LNCaP clone FGC (cell line): ENCODE data around the gene FCGR1A.
"Not testable (repeated sequence)": the region's sequence is repeated elsewhere in the genome, so short reads cannot be mapped to it uniquely, and the experiment has no call there.

ENCODE experiments used
- DNase-seq: peaks from one replicate; pipeline ENCODE4 v3.0.0-alpha.2; 2011; ENCODE audit warnings: low read depth
- H3K4me3 ChIP-seq: 2 replicates; pipeline ENCODE4 v1.5.1; 2011; ENCODE audit warnings: mild to moderate bottlenecking, low read depth, low read length, control low read depth

Gene FCGR1A

DNA sequence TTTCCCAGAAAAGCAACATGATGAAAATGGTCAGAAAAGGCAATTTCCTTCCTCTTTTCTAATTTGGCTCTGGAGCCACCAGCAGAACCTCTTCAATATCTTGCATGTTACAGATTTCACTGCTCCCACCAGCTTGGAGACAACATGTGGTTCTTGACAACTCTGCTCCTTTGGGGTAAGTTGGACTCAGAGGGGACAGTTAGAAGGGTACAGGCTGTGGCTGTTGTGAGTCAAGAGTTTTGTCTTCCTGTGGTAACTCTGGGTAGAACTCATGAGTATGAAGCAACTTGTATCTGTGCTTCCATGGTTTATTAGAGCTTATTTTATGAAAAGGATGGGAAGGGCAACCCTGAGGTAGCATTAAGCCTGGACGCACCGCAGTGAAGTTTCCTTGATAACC lies at the start of gene FCGR1A:
Gene FCGR1A, plus strand, starts transcription at position 95 of the 400 bp plus-strand sequence. Its CDS starts 50 bp downstream, at position 145.
- not testable (repeated sequence) for H3K4me3 ChIP-seq, DNase-seq

DNA sequence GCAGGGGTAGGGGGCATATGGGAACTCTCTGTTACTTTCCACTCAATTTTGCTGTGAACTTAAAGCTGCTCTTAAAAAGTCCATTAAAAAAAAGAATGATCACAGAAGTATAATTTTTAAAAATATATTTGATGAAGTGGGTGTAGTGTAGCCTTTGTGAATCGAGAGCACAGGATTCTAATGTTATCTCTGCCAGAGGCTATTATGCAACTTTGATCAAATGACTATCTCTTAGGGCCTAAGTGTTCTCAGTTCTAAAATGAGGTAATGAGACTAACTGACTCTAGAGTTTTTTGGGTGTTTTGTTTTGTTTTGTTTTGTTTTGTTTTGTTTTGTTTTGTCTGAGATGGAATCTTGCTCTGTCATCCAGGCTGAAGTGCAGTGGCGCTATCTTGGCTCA lies 49.7 kb upstream of the FCGR1A start:
- H3K4me3 ChIP-seq, DNase-seq: not testable (repeated sequence)

DNA sequence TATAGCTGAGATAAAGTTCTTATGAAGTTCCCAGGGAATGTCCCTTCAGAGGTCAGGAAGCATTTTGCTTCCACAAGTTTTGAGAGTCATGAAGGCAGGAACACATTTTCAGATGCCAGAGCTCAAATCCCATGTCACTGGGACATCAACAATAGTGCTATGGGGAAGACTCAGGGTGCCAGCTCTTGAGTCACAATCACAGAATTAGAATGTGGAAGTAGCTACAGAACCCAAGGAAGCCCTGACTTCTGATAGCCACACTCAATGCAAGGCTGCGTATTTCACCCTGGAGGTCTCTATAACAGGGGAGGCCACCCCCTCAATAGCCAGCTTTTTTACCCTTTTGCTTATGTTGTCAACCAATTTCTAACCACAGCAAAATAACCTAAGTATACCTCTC lies 47.8 kb upstream of the FCGR1A start:
- not testable (repeated sequence) for H3K4me3 ChIP-seq, DNase-seq

DNA sequence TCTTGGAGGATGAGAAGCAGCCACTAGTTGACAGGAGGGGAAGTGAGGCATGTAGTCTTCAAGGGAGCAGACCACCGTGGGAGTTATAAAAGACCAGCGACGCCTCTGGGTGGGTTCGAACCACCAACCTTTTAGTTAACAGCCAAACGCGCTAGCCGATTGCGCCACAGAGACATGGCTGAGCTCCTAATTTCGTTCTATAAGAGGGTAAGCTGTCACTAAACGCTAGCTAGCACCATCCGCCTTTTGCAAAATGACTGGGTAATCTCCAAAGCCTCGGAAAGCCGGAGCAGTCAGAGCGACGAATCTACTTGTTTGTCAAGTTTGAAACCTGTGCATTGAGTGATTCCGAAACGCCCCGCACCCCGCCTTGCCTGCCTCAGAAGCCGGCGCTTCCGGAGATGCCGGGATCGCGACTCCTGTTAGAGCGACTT lies 42.3 kb upstream of the FCGR1A start:
- H3K4me3 ChIP-seq, DNase-seq: not testable (repeated sequence)

DNA sequence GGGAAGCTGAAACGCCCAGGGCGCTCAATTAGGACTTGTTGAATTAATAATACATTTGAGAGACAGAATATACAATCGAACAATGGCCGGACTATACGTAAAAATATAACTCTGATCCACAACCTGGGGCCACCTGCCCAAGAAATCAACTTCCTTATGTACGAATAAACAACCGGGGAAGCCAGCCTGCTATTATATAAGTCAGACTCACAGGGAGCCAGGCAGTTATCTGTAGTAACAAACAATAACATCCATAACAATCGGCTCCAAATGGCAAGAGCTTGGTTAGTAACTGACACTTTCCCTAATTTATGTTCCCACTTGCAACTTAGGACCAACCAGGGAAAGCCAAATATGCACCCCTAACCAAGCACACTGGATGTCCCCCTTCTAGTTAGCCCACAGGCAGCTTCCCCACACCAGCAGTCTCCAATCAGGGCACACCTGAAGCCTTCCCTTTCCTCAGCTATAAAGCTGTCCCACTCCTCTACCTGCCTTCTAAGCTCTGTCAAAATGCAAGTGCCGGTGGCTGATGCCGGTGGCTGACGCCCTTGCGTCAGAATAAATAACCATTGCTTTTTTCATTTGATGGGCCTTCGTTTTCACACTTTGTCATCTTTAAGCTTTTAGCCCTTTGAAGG lies 41.8 kb upstream of the FCGR1A start:
- H3K4me3 ChIP-seq, DNase-seq: not testable (repeated sequence)

DNA sequence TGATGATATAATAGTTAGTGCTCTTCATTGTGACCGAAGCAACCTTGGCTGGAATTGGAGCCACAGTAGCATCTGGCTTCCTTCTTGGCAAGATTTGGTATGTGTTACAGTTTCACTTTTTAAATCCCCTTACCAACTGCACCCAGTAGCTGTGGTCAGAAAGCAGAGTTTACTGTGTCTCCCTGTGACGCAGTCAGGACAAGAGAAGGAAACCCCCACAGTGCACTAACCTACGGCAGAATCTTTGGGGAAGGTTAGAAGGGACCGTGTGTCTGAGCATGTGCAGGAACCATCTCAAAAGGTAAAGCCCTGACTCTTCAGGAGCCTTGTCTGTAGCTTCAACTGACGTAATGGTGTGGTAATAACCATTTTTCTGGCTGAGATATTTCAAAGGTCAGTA lies 40.6 kb upstream of the FCGR1A start:
- not testable (repeated sequence) for DNase-seq, H3K4me3 ChIP-seq

DNA sequence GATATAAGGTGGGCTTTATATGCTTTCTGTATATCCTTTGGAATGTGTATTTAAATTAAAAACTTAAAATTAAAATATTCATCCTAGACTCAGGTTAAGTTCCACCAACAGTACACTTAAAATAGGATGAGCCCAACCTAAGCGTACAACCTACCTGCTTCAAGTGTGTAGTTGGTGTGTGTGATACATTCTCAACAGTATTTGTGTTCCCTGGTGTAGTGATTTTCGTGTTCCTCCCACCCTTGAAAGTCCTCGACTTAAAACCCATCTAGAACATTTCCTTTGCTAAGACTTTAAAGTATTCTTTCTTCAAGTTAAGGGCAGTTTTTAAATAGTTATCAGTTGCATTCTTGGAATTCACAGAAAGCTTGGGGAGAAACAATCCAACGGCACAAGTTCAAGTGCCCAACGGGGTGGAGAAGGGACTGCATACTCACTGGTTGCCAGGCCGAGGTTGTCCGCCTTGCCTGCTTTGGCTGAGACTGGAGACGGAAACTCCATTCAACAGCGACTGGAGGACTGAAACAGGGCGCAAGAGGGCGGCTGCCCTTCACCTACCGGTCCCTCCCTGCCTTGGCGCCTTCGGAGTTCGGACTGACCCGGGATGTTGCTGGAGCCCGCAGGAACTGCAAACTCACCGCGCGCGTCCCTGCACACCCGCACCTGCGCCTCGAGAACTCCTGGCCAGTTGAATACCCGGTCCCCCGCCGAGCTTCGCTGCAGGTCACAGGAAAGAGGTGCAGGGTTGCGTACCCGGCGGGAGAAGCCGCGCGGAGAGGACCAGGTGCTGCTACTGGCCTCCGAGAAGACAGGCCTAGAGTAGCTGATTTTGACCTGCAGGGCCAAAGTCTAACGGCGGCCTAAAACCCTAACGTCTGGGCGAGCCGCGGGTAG lies 35.8 kb upstream of the FCGR1A start:
- not testable (repeated sequence) for H3K4me3 ChIP-seq, DNase-seq

DNA sequence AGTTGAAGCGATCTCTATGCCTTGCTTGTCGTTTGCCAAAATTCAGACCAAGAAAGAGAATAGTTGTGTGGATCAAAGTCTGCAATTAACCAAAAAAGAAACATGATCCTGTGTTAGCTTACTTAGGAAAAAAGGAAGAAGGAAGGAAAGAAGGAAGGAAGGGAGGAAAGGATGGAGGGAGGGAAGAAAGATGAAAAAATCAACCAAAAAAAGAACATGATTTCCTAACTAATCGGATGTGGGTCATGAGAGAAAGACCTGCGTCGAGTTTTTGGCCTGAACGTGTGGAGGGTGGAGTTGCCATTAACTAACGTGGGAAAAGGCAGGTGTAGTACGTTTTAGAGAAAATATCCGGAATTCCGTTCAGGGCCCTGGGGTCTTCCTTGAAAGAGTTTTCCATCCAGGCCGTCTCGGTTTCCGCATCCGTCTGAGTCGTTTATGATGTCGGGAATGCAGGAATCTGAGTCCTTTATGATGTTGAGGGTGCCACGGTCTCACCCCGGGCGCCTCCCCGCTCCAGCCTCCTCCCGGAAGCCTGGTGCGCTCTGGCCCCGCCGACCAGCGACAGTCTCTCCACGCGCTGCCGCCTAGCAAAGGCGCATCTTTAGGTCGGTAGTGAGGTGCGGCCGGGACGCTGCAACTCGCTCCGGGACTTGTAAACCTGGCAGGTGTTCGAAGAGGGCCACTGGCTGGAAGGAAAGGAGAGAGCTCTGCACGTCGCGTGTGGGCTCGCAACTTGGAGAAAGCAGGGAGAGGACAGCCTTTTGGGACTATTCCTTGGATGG lies 34.9 kb upstream of the FCGR1A start:
- not testable (repeated sequence) for H3K4me3 ChIP-seq, DNase-seq

DNA sequence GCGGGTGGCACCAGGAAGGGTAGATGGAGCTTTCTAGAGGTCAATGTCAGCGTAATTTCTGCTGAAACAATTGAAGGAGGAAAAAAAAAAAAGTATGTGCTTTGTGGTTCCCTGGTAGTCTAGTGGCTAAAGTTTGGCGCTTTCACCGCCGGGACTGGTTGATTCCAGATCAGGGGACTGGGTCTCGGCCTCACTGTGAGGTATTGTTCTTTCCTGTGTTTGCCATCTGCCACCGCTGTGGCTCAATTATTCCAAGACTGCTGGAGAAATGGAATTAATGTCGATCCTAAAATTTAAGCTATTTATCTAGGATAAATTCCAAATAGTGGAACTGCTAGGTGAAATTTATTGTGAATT lies 34.4 kb upstream of the FCGR1A start:
- DNase-seq, H3K4me3 ChIP-seq: not testable (repeated sequence)

DNA sequence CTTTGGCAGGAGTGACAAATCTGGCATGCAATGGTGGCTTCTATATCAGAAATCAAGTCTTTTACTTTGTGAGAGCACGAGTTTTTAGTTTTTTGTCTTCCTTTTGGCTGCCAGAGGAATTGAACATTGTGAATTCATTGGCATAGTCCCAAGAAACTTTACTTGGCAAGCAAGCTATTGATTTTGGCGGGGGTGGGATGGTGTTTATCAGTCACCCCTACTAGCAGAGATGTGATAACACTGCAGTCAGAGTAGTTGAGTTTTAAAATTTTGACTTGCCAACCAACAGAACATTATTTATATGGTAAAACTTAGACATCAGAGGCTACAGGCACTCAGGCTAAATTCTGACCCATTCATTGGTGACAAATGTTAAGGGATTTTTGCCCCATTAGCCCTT lies 31.9 kb upstream of the FCGR1A start:
- H3K4me3 ChIP-seq, DNase-seq: not testable (repeated sequence)

DNA sequence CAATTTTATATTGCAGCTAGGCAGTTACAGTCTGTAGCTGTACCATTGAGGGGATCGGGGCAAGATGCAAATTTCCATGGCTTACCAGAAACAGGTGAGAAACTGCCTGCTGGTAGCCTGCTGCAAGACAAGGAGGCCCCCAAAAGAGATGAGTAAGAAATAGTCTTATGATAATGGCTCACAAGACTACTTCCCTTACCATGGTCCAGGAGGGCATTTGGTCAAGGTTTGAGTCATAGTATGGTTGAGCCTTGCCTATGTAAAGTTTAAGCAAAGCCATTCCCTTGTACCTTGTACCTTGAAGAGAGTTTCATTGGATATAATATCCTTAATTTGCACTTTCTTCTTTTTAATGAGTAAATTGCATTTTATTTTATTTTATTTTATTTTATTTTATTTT lies 30.3 kb upstream of the FCGR1A start:
- DNase-seq, H3K4me3 ChIP-seq: not testable (repeated sequence)

DNA sequence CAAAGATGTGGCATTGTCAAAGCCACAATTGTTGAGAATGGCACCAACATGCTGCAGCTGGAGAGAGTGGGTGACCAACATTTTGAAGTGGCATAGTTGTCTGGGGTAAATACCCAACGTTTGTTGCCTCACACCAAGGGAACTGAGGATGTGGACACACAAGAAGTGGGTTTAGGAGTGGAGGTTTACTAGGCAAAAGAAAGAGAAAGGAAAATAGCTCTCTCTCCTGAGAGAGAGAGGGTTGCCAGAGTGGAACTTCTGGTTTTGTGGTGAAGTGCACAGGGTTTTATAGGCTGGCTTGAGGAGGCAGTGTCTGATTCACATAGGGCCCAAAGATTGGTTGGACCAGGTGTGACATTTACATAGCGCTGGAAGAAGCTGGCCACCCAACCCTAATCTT lies 29.0 kb upstream of the FCGR1A start:
- not testable (repeated sequence) for H3K4me3 ChIP-seq, DNase-seq

DNA sequence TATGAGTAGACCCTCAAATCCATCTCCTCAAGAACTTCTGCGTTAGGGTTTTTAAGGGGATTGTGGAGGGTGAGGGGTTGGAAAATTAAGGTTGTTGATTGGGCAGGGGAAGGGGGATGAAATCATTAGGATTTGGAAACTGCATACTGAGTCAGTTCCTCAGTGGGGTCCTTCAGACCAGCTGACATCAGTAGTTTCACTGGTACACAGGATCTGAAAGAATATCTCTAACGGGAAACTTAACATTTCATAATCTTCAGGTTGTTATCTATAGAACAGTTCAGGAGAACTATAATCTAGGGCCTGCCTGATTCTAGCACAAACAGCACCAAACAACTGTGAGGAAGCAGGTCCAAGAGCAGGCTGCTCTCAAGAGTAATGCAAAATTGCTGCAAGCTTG lies 27.2 kb upstream of the FCGR1A start:
- H3K4me3 ChIP-seq, DNase-seq: not testable (repeated sequence)

DNA sequence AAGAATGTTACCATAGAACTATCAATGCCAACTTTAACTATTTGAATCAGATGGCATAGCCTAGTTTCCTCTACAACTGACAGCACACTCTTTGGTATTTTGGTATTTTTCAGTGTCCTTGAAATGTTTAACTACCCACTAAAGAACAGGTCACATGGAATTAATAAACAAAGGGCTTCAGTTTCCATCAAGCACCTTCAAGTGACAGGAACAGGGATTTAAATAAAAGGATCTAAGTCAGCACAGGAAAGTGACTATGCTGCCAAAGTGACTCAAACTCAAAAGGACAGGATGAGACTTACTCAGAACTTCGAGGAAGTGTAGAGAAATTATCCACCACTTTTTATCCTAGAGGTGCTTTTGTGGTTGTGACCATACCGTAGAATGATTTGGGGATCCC lies 20.2 kb upstream of the FCGR1A start:
- DNase-seq, H3K4me3 ChIP-seq: not testable (repeated sequence)

DNA sequence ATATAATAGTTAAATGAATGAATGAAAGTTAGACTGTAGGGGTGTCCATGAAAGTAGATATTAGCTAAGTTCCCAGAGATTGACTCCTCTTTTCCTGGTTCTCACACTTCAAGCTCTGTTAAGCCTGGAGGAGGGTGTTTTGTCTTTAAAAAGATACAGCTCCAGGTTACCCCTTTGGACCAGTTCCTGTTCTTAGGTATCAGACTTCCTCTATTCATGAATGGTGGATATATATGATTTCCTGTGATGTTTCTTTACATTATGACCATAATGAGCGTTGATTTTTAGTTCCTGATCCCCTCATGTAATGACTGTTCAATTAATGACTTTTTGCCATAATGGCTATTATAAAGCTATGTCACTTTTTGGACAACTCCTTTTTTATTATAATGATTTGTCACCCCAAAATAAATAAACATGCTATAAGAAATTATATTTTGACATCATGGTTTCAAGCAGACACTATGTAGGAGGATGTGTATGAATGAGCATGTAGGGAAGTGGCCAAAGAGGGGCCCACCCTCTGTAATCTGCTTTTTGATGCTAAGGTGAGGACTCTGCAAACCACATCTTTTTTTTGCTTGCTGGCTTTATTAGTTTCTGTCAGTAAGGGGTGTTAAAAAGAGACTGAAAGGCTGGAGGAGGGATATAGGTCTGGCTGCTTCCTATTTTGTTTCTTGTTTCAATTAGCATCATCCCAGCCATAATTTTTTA lies 18.2 kb upstream of the FCGR1A start:
- DNase-seq = not testable (repeated sequence)

DNA sequence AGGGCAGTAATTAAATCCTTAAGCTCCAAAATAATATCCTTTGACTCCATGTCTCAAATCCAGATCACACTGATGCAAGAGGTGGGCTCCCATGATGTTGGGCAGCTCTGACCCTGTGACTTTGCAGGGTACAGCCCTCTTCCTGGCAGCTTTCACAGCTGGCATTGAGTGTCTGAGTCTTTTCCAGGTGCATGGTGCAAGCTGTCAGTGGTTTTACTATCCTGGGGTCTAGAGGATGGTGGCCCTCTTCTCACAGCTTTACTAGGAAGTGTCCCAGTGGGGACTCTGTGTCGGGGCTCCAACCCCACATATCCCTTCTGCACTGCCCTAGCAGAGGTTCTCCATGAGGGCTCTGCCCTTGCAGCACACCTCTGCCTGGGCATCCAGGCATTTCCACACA lies 16.3 kb upstream of the FCGR1A start:
- not testable (repeated sequence) for DNase-seq, H3K4me3 ChIP-seq

More for the DNA sequence above, 18.2 kb upstream of the FCGR1A start:
- H3K4me3 ChIP-seq = not testable (repeated sequence)

DNA sequence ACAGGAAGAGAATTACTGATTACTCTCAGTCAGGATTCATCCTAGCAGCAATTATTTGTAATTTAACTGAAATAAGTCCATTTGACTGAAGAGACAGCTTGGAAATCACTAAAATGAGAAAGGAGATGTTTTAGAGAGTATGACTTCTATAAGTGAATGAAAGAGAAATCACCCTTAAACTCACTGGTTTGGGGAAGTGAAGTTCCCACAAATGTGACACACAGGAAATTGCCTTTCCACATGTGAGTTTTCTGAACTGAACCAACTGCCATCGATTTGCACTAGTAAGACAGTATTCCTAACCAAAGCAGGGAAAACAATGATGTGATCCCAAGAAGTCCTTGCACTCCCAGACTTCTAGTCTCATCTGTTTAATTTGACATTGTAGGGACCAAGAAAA lies 13.3 kb upstream of the FCGR1A start:
- not testable (repeated sequence) for H3K4me3 ChIP-seq, DNase-seq

DNA sequence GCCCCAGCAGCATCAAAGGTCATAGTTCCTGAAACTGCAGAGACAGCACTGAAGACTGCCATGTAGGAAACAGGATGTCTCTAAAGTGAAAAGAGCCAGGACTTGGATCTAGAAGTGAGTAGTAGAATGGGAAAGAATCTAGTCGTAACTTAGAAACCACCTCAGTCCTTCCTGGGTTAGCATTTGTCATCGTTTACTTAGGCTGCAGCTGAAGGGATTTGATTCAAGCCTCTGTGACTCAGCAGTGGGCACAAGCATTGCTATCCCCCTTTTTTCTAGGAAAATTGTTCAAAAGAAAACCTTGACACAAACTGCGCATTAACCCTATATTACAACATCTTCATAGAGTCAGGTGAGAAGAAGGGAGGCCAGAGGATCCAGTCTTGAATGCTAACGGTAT lies 11.8 kb upstream of the FCGR1A start:
- DNase-seq, H3K4me3 ChIP-seq: not testable (repeated sequence)
